HG03469 (cell line): ENCODE data around the gene VAT1.
"Not testable (repeated sequence)": the region's sequence is repeated elsewhere in the genome, so short reads cannot be mapped to it uniquely, and the experiment has no call there.

Experiments used
- ATAC-seq: cut with Tn5 transposase; IDR thresholded peaks from one replicate; pipeline ENCODE4 v1.9.1; 2021; ENCODE audit warnings: mild to moderate bottlenecking, moderate library complexity, moderate number of reproducible peaks; ENCODE audit not compliant: unreplicated experiment

The VAT1 gene

DNA sequence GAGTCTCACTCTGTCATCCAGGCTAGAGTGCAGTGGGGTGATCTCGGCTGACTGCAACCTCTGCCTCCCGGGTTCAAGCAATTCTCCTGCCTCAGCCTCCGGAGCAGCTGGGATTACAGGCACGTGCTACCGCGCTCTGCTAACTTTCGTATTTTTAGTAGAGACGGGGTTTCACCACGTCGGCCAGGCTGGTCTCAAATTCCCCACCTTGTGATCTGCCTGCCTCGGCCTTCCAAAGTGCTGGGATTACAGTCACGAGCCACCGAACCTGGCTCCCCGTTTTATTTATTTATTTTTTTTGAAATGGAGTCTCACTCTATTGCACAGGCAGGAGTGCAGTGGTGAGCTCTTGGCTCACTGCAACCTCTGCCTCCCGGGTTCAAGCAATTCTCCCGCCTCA lies 46.5 kb downstream of the VAT1 start:
- ATAC-seq: not testable (repeated sequence)

DNA sequence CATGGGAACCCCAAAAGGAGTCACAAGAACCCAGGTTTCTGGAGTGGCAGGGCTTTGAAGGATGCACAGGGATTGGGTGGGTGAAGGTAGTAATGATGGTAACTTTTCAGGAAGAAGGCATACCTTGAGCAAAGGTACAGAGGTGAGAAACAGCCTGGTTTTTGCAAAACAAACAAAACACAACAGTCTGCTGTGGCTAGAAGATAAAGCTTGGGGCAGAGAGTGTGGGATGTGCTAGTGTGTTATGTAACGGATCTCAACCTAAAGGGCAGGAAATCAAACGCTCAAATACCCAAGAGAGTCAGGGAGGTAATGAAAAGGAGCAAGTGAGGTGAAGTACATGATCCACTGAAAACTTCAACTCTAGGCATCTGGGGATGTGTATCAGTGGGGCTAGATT lies 46.9 kb downstream of the VAT1 start:
- no peak for ATAC-seq

DNA sequence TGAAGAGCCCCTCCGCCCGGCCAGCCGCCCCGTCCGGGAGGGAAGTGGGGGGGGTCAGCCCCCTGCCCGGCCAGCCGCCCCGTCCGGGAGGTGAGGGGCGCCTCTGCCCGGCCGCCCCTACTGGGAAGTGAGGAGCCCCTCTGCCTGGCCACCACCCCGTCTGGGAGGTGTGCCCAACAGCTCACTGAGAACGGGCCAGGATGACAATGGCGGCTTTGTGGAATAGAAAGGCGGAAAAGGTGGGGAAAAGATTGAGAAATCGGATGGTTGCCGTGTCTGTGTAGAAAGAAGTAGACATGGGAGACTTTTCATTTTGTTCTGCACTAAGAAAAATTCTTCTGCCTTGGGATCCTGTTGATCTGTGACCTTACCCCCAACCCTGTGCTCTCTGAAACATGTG lies 48.9 kb downstream of the VAT1 start:
- ATAC-seq: not testable (repeated sequence)

DNA sequence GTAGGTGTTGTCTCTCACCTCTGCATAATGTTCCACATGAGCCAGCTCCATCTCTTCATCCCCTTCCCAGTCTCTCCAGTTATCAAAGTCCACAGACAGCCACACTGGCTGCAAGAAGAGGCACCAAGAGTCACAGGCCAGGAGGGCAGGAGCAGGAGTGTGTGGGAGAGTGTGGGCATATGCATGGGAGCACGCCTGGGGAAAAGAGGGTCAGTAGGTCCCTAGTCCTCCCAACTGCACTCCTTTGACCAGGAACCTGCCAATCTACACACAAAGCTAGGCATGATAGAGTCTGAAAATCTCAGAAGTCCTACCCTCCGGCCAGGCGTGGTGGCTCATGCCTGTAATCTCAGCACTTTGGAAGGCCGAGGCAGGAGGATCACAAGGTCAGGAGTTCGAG lies 50.6 kb downstream of the VAT1 start:
- no peak for ATAC-seq

DNA sequence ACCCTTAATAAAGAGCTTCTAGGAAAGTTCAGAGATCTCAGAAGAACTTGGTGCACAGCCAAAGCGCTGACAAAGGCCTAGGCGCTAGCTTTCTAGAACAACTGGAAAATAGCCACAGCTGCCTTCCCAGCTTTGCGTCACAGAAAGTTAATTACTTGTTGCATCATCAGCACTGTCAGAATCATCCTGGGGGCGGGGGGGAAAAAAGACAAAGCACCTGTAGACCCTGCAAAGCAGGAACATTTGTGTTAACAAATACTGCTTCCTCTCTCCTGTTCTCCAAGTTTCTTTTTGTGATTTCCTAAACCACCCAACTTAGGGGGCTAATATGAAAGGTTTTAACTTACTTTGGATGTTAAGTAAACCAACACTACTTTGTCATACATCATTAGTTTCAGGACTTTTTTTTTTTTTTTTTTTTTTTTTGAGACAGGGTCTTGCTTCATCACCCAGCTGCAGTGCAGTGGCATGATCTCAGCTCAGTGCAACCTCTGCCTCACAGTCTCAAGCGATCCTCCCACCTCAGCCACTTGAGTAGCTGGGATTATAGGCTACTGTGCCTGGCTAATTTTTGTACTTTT lies 53.1 kb downstream of the VAT1 start:
- no peak for ATAC-seq

DNA sequence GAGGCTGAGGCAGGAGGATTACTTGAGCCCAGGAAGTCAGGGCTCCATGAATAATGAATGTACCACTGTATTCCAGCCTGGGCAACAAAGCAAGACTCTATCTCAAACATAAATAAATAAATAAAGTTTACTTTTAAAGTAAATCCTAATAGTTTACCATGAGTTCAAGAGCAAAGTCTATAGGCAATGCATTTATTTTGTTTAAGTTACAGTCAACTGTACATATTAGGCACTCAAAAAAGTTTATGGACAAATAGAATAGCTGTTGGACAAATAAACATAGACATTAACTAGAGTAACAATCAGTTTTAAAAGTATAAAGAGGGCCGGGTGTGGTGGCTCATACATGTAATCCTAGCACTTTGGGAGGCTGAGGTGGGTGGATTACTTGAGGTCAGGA lies 54.3 kb downstream of the VAT1 start:
- ATAC-seq: no peak
